Medulla oblongata (tissue), 1 donor: ENCODE results near the gene TLK1.

Source experiments
- DNase-seq: peaks from one replicate; pipeline ENCODE4 v3.0.0-alpha.2; 2015; ENCODE audit errors: extremely low spot score

The TLK1 gene

DNA sequence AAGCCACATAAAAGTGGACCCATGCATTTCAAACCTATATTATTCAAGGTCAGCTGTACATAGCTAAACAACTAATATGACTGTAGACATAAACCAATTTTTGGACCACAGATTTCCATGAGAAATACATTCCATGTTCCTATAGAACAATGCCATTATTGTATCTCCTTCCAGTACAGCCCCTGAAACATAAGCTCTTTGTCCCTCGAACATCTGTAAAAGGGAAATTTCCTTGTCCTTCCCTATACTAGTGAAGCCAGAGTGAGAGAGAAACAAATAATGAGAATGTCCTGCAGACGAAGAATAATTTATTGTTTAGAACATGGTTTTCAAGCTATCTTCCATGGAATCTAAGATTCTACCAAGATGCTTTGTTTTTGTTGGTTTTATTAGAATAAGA is 156.3 kb downstream of the TLK1 start:
- peak; percentile 58 for DNase-seq

DNA sequence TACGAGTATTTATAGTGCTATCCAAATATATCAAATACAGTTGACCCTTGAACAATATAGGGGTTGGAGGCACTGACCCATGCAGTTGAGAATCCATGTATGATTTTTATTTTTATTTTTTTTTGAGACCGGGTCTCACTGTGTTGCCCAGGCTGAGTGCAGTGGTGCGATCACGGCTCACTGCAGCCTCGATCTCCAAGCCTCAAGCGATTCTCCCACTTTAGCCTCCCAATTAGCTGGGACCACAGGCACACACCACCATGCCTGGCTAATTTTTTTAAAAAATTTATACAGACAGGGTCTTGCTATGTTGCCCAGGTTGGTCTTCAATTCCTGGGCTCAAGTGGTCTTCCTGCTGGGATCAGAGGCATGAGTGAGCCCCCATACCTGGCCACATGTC is 161.0 kb downstream of the TLK1 start:
- DNase-seq, result no peak

DNA sequence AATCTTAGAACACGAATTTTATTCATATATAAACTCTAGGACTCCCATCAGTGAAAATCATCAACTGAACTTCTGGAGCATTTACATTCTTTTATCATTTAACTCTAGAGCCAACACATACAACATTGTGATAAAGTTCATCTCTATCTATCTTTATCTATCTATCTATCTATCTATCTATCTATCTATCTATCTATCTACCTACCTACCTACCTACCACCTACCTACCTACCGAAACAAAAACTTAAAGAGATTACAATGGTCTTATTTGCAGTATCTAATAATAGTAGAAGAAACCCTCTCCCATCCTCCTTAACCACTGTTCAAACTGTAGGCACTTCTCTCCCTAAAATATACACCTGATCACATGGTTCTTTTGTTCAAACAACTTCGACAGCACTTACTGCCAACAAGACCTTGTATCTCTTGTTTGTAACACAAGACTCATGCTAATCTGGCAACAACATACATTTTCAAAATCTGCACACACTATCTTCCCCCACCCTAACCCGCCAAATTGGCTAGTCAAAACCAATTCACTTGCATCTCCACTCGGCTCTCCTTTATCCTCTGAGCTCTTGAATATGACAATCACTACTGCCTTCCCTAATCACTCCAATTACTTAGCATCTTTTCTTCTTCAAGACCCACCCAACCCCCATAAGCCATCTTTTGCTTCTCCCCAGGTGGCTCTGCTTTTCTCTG is 162.6 kb downstream of the TLK1 start:
- no peak for DNase-seq

GRCh38 chr2:170996316-170996715 is 164.4 kb downstream of the TLK1 start:
- no peak for DNase-seq

- no peak for DNase-seq
Measured at GRCh38 chr2:170991398-170992182, 169.1 kb downstream of the TLK1 start.

- DNase-seq, result no peak
Measured at GRCh38 chr2:170986566-170987258, 174.0 kb downstream of the TLK1 start.

DNA sequence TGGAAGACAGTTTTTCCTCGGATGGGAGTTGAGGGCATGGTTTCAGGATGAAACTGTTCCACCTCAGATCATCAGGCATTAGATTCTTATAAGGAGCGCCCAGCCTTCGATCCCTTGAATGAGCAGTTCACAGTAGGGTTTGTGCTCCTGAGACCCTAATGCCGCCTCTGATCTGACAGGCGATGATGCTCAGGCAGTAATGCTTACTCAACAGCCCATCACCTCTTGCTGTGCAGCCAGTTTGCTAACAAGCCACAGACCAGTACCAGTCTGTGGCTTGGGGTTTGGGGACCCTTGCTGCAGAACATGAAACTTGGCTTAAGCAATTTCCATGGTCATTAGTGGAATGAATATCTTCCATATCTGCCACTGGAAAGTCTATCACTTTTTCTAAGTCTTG is 175.3 kb downstream of the TLK1 start:
- no peak for DNase-seq

DNA sequence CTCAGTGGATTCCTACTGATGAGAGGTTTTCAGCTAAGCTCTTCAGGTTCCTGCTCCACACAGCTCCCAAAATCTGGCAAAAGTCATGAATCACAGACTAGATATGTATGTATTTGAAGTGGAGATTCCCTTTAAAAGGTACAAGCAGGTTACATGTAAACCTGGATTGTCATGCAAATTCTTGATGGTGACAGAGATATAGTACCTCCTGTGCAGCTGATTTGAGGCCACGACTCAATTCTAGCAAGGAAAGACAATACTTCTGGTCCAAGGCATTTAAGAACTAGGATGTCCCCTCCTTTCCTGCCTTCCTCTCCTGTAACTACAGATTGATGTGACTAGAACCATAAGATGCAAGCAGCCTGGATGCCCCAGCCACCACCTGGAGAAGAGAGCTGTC is 176.6 kb downstream of the TLK1 start:
- no peak for DNase-seq

DNA sequence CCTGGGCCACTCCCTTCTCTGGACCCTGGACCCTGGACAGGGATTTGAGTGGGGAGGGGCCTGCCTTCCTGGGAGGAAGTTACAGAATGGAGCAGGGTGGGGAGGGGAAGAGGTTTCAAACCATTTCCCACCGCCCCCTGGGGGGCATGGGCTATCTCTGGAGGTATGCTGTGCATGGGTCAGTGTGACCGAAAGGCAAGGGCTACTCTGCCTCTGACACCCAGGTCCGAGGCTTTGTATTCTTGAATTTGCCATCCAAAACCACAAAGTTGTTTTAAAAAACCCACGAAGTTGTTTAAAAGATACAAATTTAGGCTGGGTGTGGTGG is 184.8 kb downstream of the TLK1 start:
- no peak for DNase-seq

- DNase-seq, result no peak
Measured at GRCh38 chr2:170975127-170975942, 185.4 kb downstream of the TLK1 start.

- DNase-seq, result no peak
Measured at GRCh38 chr2:170974304-170974993, 186.2 kb downstream of the TLK1 start.

DNA sequence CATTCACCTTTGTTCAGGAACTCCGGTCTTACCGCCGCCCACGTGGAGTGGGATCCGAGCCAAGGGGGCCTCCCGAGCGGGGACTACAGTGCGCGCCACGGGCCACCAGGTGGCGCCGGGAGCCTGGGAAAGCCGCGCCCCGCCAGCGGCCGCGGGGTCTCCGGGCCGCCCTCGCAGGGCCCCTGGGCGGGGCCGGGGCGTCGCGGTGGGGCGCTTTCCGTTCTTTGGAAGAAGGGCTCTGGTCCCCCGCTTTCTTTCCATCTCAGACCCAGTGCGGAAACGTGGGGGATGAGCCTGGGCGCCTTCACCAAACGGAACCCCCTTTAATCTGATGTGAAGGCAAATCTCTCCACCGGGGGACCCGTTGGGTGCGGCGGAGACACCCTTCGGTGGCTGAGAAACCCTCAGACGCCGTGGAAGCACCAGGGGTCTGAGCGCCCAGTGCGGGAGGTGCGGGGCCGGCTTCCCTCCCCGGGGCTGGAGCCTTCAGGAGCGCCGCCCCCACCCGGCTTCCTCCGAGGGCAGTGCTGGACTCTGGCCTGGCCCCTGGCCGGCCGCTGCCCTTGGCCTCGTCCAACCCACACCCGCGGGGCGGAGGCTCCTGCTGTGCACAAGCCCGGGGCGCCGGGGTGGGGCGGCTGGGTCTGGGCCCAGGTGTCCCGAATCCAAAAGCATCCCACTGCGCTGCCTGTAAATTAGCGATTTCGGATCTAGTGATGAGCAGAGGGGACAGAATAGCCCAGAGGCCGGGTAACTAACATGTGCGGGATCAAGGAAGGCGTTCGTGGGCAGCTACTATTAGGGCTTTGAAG is 187.0 kb downstream of the TLK1 start:
- DNase-seq, result peak; percentile 88

DNA sequence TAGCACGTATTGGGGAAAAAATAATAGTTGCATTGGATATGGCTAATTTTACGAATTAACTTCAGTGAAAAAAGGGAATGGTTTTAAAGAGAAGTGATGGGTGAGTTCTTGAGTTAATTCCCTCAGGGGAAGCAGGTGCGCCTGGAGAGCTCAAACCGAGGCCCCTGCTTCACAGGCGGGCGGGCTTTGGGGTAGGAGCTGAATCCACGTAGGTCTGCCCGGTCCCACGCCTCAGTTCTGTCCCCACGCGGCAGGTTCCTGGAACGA is 187.5 kb downstream of the TLK1 start:
- no peak for DNase-seq

- DNase-seq, result peak; percentile 26
Measured at GRCh38 chr2:170972296-170973224, 188.1 kb downstream of the TLK1 start.

DNA sequence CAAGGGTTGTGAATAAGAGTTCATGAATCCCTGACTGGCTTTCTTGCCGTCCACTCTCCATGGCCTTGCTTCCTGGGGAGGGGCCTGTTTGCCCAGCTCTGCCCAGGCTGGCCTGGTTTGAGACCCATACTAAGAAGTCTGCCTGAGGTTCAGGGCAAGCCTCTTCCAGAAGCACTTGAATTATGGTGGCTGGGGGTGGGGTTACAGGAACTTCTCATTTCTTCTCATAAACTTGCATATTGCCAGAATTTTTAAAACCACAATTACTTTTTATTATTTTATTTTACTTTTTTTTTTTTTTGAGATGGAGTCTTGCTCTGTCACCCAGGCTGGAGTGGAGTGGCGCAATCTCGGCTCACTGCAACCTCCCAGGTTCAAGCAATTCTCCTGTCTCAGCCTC is 189.6 kb downstream of the TLK1 start:
- no peak for DNase-seq

- DNase-seq, result no peak
Measured at GRCh38 chr2:170969872-170970496, 190.7 kb downstream of the TLK1 start.

DNA sequence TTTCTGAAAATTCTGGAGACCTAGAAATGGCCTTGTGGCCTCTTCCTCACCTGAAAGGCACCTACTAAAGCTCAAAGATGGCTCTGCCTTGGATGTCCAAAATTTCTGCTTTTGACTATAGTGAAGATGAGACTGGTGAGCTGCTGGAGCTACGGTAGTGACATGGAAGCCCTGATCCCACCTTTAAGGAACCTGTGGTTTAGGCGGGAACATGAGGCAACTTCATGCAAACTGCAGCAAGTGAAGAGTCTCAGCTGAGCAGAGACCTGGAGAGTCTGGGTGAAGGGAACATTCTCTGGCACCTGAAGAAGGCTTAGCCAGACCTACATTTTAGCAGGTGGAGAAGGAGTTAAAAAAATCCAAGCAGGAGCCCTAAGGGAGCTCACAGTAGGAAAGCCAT is 191.7 kb downstream of the TLK1 start:
- DNase-seq, result no peak

DNA sequence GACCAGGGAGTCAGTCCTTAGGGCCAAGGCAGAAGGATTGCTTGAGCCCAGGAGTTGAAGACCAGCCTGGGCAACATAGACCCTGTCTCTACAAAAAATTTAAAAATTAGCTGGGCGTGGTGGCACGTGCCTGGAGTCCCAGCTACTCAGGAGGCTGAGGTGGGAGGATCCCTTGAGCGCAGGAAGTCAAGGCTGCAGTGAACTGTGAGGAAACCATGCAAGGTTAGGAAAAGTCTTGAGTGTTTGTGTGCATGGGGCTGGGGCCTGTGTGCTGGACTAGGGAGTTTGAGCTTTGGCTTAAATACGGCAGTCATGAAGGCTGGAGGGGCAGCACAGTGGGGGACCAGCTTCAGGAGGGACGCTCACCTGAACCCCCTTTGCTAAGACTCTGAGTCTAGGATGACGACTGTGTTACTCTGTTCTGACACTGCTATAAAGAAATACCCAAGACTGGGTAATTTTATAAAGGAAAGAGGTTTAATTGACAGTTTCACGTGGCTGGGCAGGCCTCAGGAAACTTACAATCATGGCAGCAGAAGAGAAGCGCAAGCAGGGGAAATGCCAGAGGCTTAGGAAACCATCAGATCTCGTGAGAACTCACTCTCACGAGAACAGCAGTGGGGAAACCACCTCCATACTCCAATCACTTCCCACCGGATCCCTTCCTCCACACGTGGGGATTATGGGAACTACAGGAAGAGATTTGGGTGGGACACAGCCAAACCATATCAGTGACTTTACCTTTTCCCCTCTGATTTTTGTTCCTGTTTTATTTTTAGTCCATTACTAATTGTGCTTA is 192.3 kb downstream of the TLK1 start:
- no peak for DNase-seq
